WERI-Rb-1 (cell line): ENCODE measurements around the gene GNAQ.

Experiments used
- DNase-seq: peaks from one replicate; pipeline ENCODE4 v3.0.0-alpha.2; 2020
- H3K27ac ChIP-seq: fragments of 250-450 bp; sonication (Bioruptor Pico); 2 replicates; pipeline ENCODE4 v1.5.1; 2020; ENCODE audit warnings: mild to moderate bottlenecking, moderate library complexity
- H3K27me3 ChIP-seq: fragments of 250-450 bp; sonication (Bioruptor Pico); 2 replicates; pipeline ENCODE4 v1.5.1; 2021; ENCODE audit warnings: mild to moderate bottlenecking, low read depth, moderate library complexity; ENCODE audit not compliant: insufficient read depth, severe bottlenecking
- H3K36me3 ChIP-seq: fragments of 250-450 bp; sonication (Bioruptor Pico); 2 replicates; pipeline ENCODE4 v1.5.1; 2020; ENCODE audit warnings: mild to moderate bottlenecking, moderate library complexity
- H3K4me3 ChIP-seq: 2 replicates; pipeline ENCODE4 v1.5.1; 2011; ENCODE audit warnings: low read depth, mild to moderate bottlenecking, control low read depth, low read length
- H3K9me3 ChIP-seq: fragments of 250-450 bp; sonication (Bioruptor Pico); 2 replicates; pipeline ENCODE4 v1.5.1; 2021; ENCODE audit warnings: mild to moderate bottlenecking, moderate library complexity; ENCODE audit not compliant: severe bottlenecking
- CTCF ChIP-seq: IDR thresholded peaks from 2 replicates; pipeline ENCODE4 v1.5.1; 2011; ENCODE audit warnings: low read depth, mild to moderate bottlenecking, control low read depth, inconsistent platforms, low read length

Gene GNAQ

DNA sequence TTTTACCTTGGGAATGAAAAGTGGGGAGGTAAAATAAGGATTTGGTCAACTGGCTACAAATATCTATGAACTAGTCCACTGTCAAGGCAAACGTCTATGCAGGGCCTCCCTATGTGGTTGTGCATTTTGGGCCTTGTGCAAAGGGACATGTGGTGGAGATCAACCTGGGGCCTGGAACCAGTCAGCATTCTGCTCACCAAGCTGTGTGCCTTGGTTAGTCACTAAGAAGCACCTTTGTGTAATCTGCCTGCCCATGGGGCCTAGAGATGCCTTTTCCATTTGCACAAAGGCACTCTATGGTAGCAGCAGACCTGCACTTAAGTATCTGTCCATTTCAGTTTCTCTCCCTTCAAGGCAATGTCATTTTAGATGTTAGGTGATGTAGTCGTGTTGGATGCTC lies 184.0 kb downstream of the GNAQ start:
- DNase-seq, result no peak
- Histone ChIP-seq H3K36me3 (no peaks in the 10 kb centered on the region), H3K27me3 (no peaks in the 10 kb centered on the region), H3K4me3 (no peak overlapping the region), H3K9me3 (no peaks in the 10 kb centered on the region), H3K27ac (no peak overlapping the region)
- no peak for TF ChIP-seq CTCF

GRCh38 chr9:77847059-77847499 lies 184.5 kb downstream of the GNAQ start:
- no peak for DNase-seq
- Histone ChIP-seq H3K27ac (no peak overlapping the region), H3K9me3 (no peaks in the 10 kb centered on the region), H3K27me3 (no peaks in the 10 kb centered on the region), H3K4me3 (no peak overlapping the region), H3K36me3 (no peaks in the 10 kb centered on the region)
- no peak for TF ChIP-seq CTCF

DNA sequence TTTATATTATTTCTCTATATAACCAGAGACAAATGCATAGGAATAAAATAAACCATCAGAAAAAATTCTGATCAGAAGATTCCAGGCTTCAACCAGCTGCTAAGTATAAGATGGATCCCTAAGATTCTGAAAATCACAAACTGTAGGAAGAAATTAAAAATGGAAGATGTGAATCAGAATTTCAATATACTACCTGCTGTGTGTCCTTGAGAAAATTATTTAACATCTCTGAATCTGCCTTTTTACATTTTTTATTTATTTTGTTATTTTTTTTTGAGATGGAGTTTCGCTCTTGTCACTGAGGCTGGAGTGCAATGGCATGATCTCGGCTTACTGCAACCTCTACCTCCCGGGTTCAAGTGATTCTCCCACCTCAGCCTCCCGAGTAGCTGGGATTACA lies 187.2 kb downstream of the GNAQ start:
- H3K36me3 ChIP-seq, result no peaks in the 10 kb centered on the region
- H3K9me3 ChIP-seq, result no peaks in the 10 kb centered on the region
- TF ChIP-seq CTCF, result no peak
- H3K4me3 ChIP-seq, result no peak overlapping the region
- no peaks in the 10 kb centered on the region for H3K27me3 ChIP-seq
- DNase-seq, result no peak
- no peak overlapping the region for H3K27ac ChIP-seq

DNA sequence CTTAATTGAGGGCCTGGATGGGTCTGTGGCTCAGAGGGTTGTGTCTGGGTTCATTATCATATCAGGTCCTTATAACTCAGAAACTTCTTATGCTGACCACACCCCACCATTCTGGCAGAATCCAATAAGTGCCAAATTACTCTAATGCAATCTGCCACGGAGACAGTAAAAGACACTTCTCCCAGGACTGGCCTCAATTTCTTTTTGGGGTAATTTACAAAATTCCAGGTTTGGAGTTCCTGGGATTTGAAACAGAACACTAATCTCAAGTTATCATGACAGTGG lies 187.8 kb downstream of the GNAQ start:
- no peaks in the 10 kb centered on the region for H3K27me3 ChIP-seq
- H3K4me3 ChIP-seq, result no peak overlapping the region
- no peaks in the 10 kb centered on the region for H3K9me3 ChIP-seq
- H3K36me3 ChIP-seq, result no peaks in the 10 kb centered on the region
- H3K27ac ChIP-seq, result no peak overlapping the region
- DNase-seq, result no peak
- TF ChIP-seq CTCF, result no peak

DNA sequence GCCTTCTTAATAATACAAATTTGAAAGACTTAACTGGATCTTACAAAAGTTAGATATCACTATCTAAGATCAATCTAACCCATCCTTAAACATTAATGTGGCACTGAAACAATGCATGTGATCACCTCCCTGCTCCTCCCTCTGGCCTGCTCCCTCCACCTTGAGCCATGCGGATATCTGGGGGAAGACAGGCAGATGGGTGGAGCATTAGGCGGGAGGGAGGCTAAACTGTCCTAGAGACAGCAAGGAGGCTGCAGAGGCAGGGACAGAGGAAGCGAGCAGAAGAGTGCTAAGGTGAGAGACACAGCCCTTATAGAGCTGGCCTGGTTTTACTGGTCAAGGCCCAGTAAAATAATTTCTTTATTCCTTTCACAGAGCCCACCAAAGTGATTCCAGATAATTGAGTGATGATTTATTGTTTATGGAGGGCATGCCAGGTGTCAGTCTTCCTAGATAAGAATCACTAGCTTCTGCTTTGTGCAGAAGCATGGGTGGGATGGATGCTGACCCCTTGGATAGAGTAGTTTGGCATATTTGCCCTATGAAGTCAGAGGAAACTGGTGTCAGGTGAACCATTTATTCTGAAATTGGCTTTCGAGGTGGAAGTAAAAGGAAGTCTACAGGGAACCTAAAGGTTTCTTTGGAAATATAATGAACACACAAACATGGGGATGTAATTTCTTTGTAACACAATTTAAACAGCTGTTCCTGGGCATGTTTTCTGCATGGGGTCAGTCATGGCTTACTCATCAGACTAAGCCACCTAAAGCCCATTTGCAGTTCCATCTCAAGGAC lies 188.3 kb downstream of the GNAQ start:
- Histone ChIP-seq H3K36me3 (no peaks in the 10 kb centered on the region), H3K4me3 (no peak overlapping the region), H3K9me3 (no peaks in the 10 kb centered on the region), H3K27ac (no peak overlapping the region), H3K27me3 (no peaks in the 10 kb centered on the region)
- DNase-seq, result peak; percentile 30
- TF ChIP-seq CTCF, result no peak

DNA sequence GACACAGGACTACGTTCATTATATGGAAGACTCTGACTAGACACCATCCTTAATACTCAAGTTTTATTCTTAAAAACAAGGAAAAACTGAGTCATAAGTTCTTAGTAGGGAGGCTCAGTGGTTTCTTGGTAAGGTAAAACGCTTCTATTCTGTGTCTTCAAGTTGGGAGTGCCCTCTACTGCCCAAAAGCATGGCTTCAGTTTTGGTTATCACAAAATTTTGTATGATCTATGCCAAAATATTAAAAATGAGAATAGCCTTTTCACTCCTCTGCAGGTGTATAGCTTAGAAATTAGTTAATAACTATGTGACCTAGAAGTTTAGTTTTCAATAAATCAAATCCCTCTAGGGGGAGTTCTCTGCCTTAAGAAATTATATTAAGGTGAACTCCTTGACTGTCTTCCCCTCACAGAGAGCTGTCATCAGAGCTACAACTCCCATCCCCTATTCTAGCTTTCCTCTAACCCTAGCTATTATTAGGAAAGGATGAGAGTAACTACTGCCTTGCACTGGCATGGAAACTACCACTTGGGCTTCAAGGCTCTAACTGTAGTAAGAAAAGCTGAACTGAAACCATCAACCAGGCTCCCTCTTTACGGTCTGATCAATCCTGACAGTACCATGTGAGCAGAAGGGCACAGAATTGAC lies 189.7 kb downstream of the GNAQ start:
- Histone ChIP-seq H3K9me3 (no peaks in the 10 kb centered on the region), H3K27me3 (no peaks in the 10 kb centered on the region), H3K27ac (no peak overlapping the region), H3K4me3 (no peak overlapping the region), H3K36me3 (no peaks in the 10 kb centered on the region)
- no peak for DNase-seq
- no peak for TF ChIP-seq CTCF
